ENCODE data around the gene TRIM14. TPM values are rescaled to one million over a fixed set of nuclear protein-coding genes. Genes with fewer than 3 reads are reported as not detected.
A peak's percentile ranks its signal among the peaks of the same experiment; 100 is the strongest.

TRIM14 gene
- total RNA-seq, 3 donors from 2014 or later (not counting 1 experiment from before 2014, with no cell fraction given): 45.1 to 66.5 (median 65.3) TPM

DNA sequence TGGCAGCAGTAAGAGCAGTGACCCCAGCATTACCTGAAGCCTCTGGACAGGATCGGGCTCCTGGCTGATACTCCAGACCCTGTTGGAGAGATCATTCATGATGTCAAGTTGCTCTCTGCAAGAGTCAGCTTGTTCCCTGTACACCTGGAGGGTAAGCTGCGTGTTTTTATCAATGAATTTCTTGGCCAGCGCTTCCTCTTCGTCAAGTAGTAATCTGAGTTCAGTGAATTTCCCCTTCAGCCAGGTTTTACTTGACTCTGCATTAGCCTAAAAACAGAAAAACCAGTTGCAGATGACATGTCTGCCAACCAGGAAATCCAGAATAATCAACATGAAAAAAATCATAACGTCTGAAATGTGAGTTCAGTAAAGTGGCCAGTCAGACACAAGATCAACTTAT is 19.1 kb downstream of the TRIM14 start:
- H3K4me3 Mint-ChIP-seq: peak overlapping the region; percentile 67
- H3K27ac ChIP-seq (ENCODE audit: low read length): peak overlapping the region; percentile 30
- H3K4me1 Mint-ChIP-seq: peaks cover 51 to 62% of the 10 kb centered on the region in 2 donors
- H3K27me3 ChIP-seq (ENCODE audit: control insufficient read depth, insufficient read depth, low read length): no peaks in the 10 kb centered on the region
- H3K4me1 ChIP-seq (ENCODE audit: control insufficient read depth, insufficient read depth, low read length): peaks cover 57% of the 10 kb centered on the region
- 40% methylated on average over 5 of the region's 5 CpGs for WGBS (ENCODE audit: insufficient coverage)
- DNase-seq: peak in 1 of 2 donors; percentile 55
- no peaks in the 10 kb centered on the region for H3K9me3 Mint-ChIP-seq
- TF ChIP-seq, protein P1, sequence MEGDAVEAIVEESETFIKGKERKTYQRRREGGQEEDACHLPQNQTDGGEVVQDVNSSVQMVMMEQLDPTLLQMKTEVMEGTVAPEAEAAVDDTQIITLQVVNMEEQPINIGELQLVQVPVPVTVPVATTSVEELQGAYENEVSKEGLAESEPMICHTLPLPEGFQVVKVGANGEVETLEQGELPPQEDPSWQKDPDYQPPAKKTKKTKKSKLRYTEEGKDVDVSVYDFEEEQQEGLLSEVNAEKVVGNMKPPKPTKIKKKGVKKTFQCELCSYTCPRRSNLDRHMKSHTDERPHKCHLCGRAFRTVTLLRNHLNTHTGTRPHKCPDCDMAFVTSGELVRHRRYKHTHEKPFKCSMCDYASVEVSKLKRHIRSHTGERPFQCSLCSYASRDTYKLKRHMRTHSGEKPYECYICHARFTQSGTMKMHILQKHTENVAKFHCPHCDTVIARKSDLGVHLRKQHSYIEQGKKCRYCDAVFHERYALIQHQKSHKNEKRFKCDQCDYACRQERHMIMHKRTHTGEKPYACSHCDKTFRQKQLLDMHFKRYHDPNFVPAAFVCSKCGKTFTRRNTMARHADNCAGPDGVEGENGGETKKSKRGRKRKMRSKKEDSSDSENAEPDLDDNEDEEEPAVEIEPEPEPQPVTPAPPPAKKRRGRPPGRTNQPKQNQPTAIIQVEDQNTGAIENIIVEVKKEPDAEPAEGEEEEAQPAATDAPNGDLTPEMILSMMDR (IDR thresholded peaks at IDR 0.05): no peak
- H3K36me3 ChIP-seq (ENCODE audit: control insufficient read depth, insufficient read depth, low read length): peaks cover 36% of the 10 kb centered on the region
- peak overlapping the region; percentile 89 to 92 for H3K27ac Mint-ChIP-seq
- ATAC-seq: no peak
- H3K9me3 ChIP-seq (ENCODE audit: control insufficient read depth, insufficient read depth, low read length): no peaks in the 10 kb centered on the region
- peaks cover 6% of the 10 kb centered on the region for H3K36me3 Mint-ChIP-seq
- intact Hi-C loops (cut with micrococcal nuclease): loop anchor here (10.0 kb wide), 1 partner anchor 155 kb away; the partner anchor contains the start of gene TBC1D2
- H3K27me3 Mint-ChIP-seq (ENCODE audit: low read depth in 2 of 2): no peaks in the 10 kb centered on the region
- no peak overlapping the region for H3K4me3 ChIP-seq (ENCODE audit: low read length)

DNA sequence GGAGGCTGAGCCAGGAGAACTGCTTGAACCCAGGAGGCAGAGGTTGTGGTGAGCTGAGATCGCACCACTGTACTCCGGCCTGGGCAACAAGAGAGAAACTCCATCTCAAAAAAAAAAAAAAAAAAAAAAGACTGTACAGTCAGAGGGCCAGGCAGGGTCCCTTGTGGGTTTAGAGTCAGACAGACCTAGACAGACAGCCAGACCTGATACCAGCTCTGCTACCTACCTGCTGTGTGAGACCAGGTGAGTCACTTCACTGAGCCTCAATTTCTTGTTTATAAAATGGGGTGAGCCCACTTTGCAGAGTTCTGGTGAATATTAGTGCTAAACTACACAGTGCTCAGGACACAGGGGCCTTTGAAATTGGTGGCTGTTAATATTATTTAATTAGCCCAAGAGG is 19.7 kb downstream of the TRIM14 start:
- Histone ChIP-seq H3K9me3 (ENCODE audit: control insufficient read depth, insufficient read depth, low read length) (no peaks in the 10 kb centered on the region), H3K27ac (ENCODE audit: low read length) (peak overlapping the region; percentile 30), H3K36me3 (ENCODE audit: control insufficient read depth, insufficient read depth, low read length) (peaks cover 42% of the 10 kb centered on the region), H3K4me1 (ENCODE audit: control insufficient read depth, insufficient read depth, low read length) (peaks cover 52% of the 10 kb centered on the region), H3K27me3 (ENCODE audit: control insufficient read depth, insufficient read depth, low read length) (no peaks in the 10 kb centered on the region), H3K4me3 (ENCODE audit: low read length) (no peak overlapping the region)
- Mint-ChIP-seq H3K27ac (peak overlapping the region; percentile 89 to 92), H3K36me3 (peaks cover 6% of the 10 kb centered on the region), H3K4me3 (no peak overlapping the region), H3K9me3 (no peaks in the 10 kb centered on the region), H3K4me1 (peaks cover 47 to 59% of the 10 kb centered on the region in 2 donors), H3K27me3 (ENCODE audit: low read depth in 2 of 2) (no peaks in the 10 kb centered on the region)
- TF ChIP-seq, protein P1 (IDR thresholded peaks at IDR 0.05): no peak
- DNase-seq (no peak), ATAC-seq (no peak)
- intact Hi-C loops (cut with micrococcal nuclease): no loop called here
- 83% methylated on average over 2 of the region's 2 CpGs for WGBS (ENCODE audit: insufficient coverage)

DNA sequence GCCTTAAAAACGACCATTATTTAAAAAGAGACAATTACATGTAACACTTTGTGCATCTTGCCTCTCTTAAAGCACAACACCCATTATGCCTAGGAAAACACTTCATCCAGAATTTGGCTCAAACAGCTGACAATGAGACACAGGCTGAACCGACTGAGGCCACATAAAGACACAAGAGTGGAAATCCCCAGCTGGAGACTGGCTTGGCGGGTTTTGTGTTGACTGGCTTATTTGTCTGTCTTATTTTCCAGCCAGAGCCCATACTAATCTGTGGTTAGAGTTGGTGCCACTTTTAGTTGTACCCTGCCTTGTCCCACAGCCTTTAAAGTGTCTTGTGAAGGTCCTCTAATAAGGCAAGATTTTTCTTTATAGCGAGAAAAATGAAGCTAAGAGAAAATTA is 21.2 kb downstream of the TRIM14 start:
- Mint-ChIP-seq H3K27me3 (ENCODE audit: low read depth in 2 of 2) (no peaks in the 10 kb centered on the region), H3K4me1 (peaks cover 41 to 62% of the 10 kb centered on the region in 2 donors), H3K36me3 (peaks cover 11% of the 10 kb centered on the region), H3K27ac (peak overlapping the region; percentile 80 to 89), H3K4me3 (peak overlapping the region; percentile 28), H3K9me3 (no peaks in the 10 kb centered on the region)
- ATAC-seq (no peak), DNase-seq (peak in 1 of 2 donors; percentile 74)
- H3K4me3 ChIP-seq (ENCODE audit: low read length): no peak overlapping the region
- WGBS (ENCODE audit: insufficient coverage): 63% methylated on average over 4 of the region's 4 CpGs
- no peaks in the 10 kb centered on the region for H3K27me3 ChIP-seq (ENCODE audit: control insufficient read depth, insufficient read depth, low read length)
- no peaks in the 10 kb centered on the region for H3K9me3 ChIP-seq (ENCODE audit: control insufficient read depth, insufficient read depth, low read length)
- no peak overlapping the region for H3K27ac ChIP-seq (ENCODE audit: low read length)
- H3K36me3 ChIP-seq (ENCODE audit: control insufficient read depth, insufficient read depth, low read length): peaks cover 47% of the 10 kb centered on the region
- intact Hi-C loops (cut with micrococcal nuclease): no loop called here
- TF ChIP-seq, protein P1 (IDR thresholded peaks at IDR 0.05): no peak
- peaks cover 39% of the 10 kb centered on the region for H3K4me1 ChIP-seq (ENCODE audit: control insufficient read depth, insufficient read depth, low read length)

DNA sequence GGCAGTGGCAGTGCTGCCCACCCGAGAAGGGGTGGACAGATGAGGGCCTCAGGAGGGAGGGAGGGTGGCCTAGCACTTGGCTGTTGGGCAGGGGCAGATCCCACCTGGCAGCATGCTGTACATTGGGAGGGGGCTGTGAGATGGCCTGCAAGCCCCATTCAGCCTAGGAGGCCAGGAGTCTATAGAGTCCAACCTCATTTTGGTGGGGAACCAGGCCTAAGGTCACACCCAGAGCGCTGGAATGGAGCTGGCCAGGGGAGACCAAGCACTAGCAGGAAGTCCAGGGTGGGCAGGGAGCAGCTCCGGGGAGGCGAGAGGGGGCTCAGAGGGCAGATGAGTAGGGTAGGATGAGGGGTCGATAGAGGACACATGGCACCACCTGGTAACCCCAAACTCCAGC is 22.9 kb downstream of the TRIM14 start:
- WGBS (ENCODE audit: insufficient coverage): 99% methylated on average over 5 of the region's 5 CpGs
- ATAC-seq (no peak), DNase-seq (no peak)
- no peak overlapping the region for H3K4me3 Mint-ChIP-seq
- intact Hi-C loops (cut with micrococcal nuclease): no loop called here
- H3K36me3 Mint-ChIP-seq: peaks cover 16% of the 10 kb centered on the region
- no peaks in the 10 kb centered on the region for H3K9me3 Mint-ChIP-seq
- Histone ChIP-seq H3K27ac (ENCODE audit: low read length) (no peak overlapping the region), H3K9me3 (ENCODE audit: control insufficient read depth, insufficient read depth, low read length) (no peaks in the 10 kb centered on the region), H3K36me3 (ENCODE audit: control insufficient read depth, insufficient read depth, low read length) (peaks cover 47% of the 10 kb centered on the region), H3K4me3 (ENCODE audit: low read length) (no peak overlapping the region), H3K4me1 (ENCODE audit: control insufficient read depth, insufficient read depth, low read length) (peaks cover 25% of the 10 kb centered on the region), H3K27me3 (ENCODE audit: control insufficient read depth, insufficient read depth, low read length) (no peaks in the 10 kb centered on the region)
- no peaks in the 10 kb centered on the region for H3K27me3 Mint-ChIP-seq (ENCODE audit: low read depth in 2 of 2)
- TF ChIP-seq, protein P1 (IDR thresholded peaks at IDR 0.05): no peak
- H3K4me1 Mint-ChIP-seq: peaks cover 24 to 48% of the 10 kb centered on the region in 2 donors
- H3K27ac Mint-ChIP-seq: peak overlapping the region in 1 of 2 donors; percentile 80
